ENCODE measurements around the gene NELFE. TPM values are rescaled to one million over a fixed set of nuclear protein-coding genes. Genes with fewer than 3 reads are reported as not detected.
"Not testable (repeated sequence)": the region's sequence is repeated elsewhere in the genome, so short reads cannot be mapped to it uniquely, and the experiment has no call there.

NELFE gene
- total RNA-seq, 2 experiments from 2014 or later = 87.1 to 89.0 TPM

- H3K27ac Mint-ChIP-seq, POLR2A ChIA-PET, CTCF ChIA-PET: not testable (repeated sequence)
Measured at GRCh38 chr6:31908255-31908654, 50.5 kb downstream of the NELFE start.

GRCh38 chr6:31907158-31907813 is 51.5 kb downstream of the NELFE start:
- Mint-ChIP-seq H3K27ac (no peak overlapping the region), H3K4me3 (no peak overlapping the region), H3K27me3 (peaks cover 5% of the 10 kb centered on the region), H3K36me3 (no peaks in the 10 kb centered on the region), H3K4me1 (ENCODE audit: low read depth) (peaks cover 20% of the 10 kb centered on the region), H3K9me3 (no peaks in the 10 kb centered on the region)
- DNase-seq = no peak
- CTCF ChIA-PET = interaction anchor here (0.6 kb wide), 1 partner anchor 229 kb away, joined by 4 read pairs; no protein-coding TSS in a partner anchor
- POLR2A ChIA-PET = no interaction called here
- intact Hi-C loops (cut with micrococcal nuclease) = no loop called here

More at GRCh38 chr6:31908255-31908654, 50.5 kb downstream of the NELFE start:
- H3K9me3 Mint-ChIP-seq; intact Hi-C loops (cut with micrococcal nuclease); H3K4me3 Mint-ChIP-seq; DNase-seq; H3K27me3 Mint-ChIP-seq; H3K36me3 Mint-ChIP-seq: not testable (repeated sequence)
- H3K4me1 Mint-ChIP-seq (ENCODE audit: low read depth) = peaks cover 12% of the 10 kb centered on the region

- H3K27me3 Mint-ChIP-seq; intact Hi-C loops (cut with micrococcal nuclease); H3K27ac Mint-ChIP-seq; DNase-seq; H3K9me3 Mint-ChIP-seq; POLR2A ChIA-PET; H3K4me3 Mint-ChIP-seq; H3K36me3 Mint-ChIP-seq: not testable (repeated sequence)
- CTCF ChIA-PET = interaction anchor here (0.6 kb wide), 1 partner anchor 228 kb away, joined by 4 read pairs; no protein-coding TSS in a partner anchor
- peaks cover 20% of the 10 kb centered on the region for H3K4me1 Mint-ChIP-seq (ENCODE audit: low read depth)
Measured at GRCh38 chr6:31906727-31907126, 52.0 kb downstream of the NELFE start.

GRCh38 chr6:31906122-31906521 is 52.6 kb downstream of the NELFE start:
- ChIA-PET CTCF (interaction anchor here (2.2 kb wide), 1 partner anchor 46 kb away, joined by 7 read pairs; no protein-coding TSS in a partner anchor), POLR2A (no interaction called here)
- Mint-ChIP-seq H3K4me1 (ENCODE audit: low read depth) (peaks cover 18% of the 10 kb centered on the region), H3K9me3 (no peaks in the 10 kb centered on the region), H3K27me3 (peaks cover 5% of the 10 kb centered on the region), H3K4me3 (no peak overlapping the region), H3K36me3 (no peaks in the 10 kb centered on the region), H3K27ac (no peak overlapping the region)
- intact Hi-C loops (cut with micrococcal nuclease) = no loop called here
- no peak for DNase-seq

- no peak for DNase-seq
- H3K36me3 Mint-ChIP-seq = no peaks in the 10 kb centered on the region
- intact Hi-C loops (cut with micrococcal nuclease) = no loop called here
- H3K4me1 Mint-ChIP-seq (ENCODE audit: low read depth) = peaks cover 16% of the 10 kb centered on the region
- no peaks in the 10 kb centered on the region for H3K9me3 Mint-ChIP-seq
- ChIA-PET CTCF (interaction anchor here (2.2 kb wide), 1 partner anchor 47 kb away, joined by 7 read pairs; no protein-coding TSS in a partner anchor), POLR2A (no interaction called here)
- H3K27ac Mint-ChIP-seq = no peak overlapping the region
- no peak overlapping the region for H3K4me3 Mint-ChIP-seq
- H3K27me3 Mint-ChIP-seq = peaks cover 5% of the 10 kb centered on the region
Measured at GRCh38 chr6:31905041-31905440, 53.7 kb downstream of the NELFE start.

GRCh38 chr6:31903957-31904356 is 54.8 kb downstream of the NELFE start:
- H3K9me3 Mint-ChIP-seq = no peaks in the 10 kb centered on the region
- H3K4me3 Mint-ChIP-seq = no peak overlapping the region
- H3K36me3 Mint-ChIP-seq = no peaks in the 10 kb centered on the region
- POLR2A ChIA-PET = no interaction called here
- H3K27ac Mint-ChIP-seq = no peak overlapping the region
- peaks cover 5% of the 10 kb centered on the region for H3K27me3 Mint-ChIP-seq
- intact Hi-C loops (cut with micrococcal nuclease) = no loop called here
- CTCF ChIA-PET = interaction anchor here (1.2 to 2.2 kb wide), 2 partner anchors 9 to 49 kb away, joined by 3 to 7 read pairs; no protein-coding TSS in a partner anchor
- no peak for DNase-seq
- peaks cover 26% of the 10 kb centered on the region for H3K4me1 Mint-ChIP-seq (ENCODE audit: low read depth)

Small RNAs within 50 kb of the gene (microRNA-seq; reads per million reads assigned to microRNA genes)
- gene MIR1236 (ENCODE audit: borderline microRNAs expressed, borderline number of aligned reads, borderline replicate concordance) = 1.2 reads per million

Other genes with a start within 250 kb of the NELFE start
- not detected for gene LY6G6D, start 243.6 kb downstream of the NELFE start, total RNA-seq
- gene LY6G6C, start 237.2 kb downstream of the NELFE start, total RNA-seq = not detected
- gene MPIG6B, start 235.6 kb downstream of the NELFE start, total RNA-seq = not detected
- 1 to 10 TPM; 6.2 to 6.6 TPM for gene DDAH2, start 229.7 kb downstream of the NELFE start, total RNA-seq
- gene CLIC1, start 222.4 kb downstream of the NELFE start, total RNA-seq = 100 to 1,000 TPM; 430 to 442 TPM
- gene MSH5, start 219.0 kb downstream of the NELFE start, total RNA-seq = 10 to 100 TPM; 80.9 to 83.8 TPM
- gene SAPCD1, start 196.3 kb downstream of the NELFE start, total RNA-seq = 10 to 100 TPM; 11.3 to 13.2 TPM
- 1 to 10 TPM; 2.0 to 2.1 TPM for gene VWA7, start 181.6 kb downstream of the NELFE start, total RNA-seq
- 100 to 1,000 TPM; 141 to 153 TPM for gene VARS1, start 163.2 kb downstream of the NELFE start, total RNA-seq
- 100 to 1,000 TPM; 142 to 143 TPM for gene LSM2, start 152.0 kb downstream of the NELFE start, total RNA-seq
- gene HSPA1L, start 143.7 kb downstream of the NELFE start, total RNA-seq = 1 to 10 TPM; 2.0 TPM
- gene HSPA1A, start 143.4 kb downstream of the NELFE start, total RNA-seq = 10 to 100 TPM; 68.5 to 69.9 TPM
- 10 to 100 TPM; 59.5 to 62.3 TPM for gene HSPA1B, start 131.2 kb downstream of the NELFE start, total RNA-seq
- gene NEU1, start 96.2 kb downstream of the NELFE start, total RNA-seq = 10 to 100 TPM; 13.0 to 13.4 TPM
- under 1 TPM in 1 of 2 experiments, not detected in 1; 0.17 TPM for gene SLC44A4, start 80.0 kb downstream of the NELFE start, total RNA-seq
- 10 to 100 TPM; 45.5 to 46.0 TPM for gene EHMT2, start 61.3 kb downstream of the NELFE start, total RNA-seq
- 1 to 10 TPM; 1.8 to 2.0 TPM for gene ZBTB12, start 56.9 kb downstream of the NELFE start, total RNA-seq
- gene C2, start 31.3 kb downstream of the NELFE start, total RNA-seq = 1 to 10 TPM in 1 of 2 experiments, under 1 TPM in 1; 0.97 to 1.0 TPM
- gene CFB, start 12.9 kb downstream of the NELFE start, total RNA-seq = under 1 TPM; 0.76 to 0.82 TPM
- 100 to 1,000 TPM in 1 of 2 experiments, 10 to 100 TPM in 1; 95.7 to 101 TPM for gene SKIC2, start 204 bp upstream of the NELFE start, total RNA-seq
- gene DXO, start 13.2 kb upstream of the NELFE start, total RNA-seq = 10 to 100 TPM; 10.8 to 12.3 TPM
- gene C4A, start 23.1 kb upstream of the NELFE start, total RNA-seq = 1 to 10 TPM; 4.5 to 4.8 TPM
- gene C4B, start 55.8 kb upstream of the NELFE start, total RNA-seq = 1 to 10 TPM; 3.1 to 5.5 TPM
- under 1 TPM in 1 of 2 experiments, not detected in 1; 0.24 TPM for gene CYP21A2, start 79.4 kb upstream of the NELFE start, total RNA-seq
- gene TNXB, start 150.4 kb upstream of the NELFE start, total RNA-seq = 1 to 10 TPM; 5.2 to 5.8 TPM
- 10 to 100 TPM; 67.4 to 80.9 TPM for gene ATF6B, start 169.3 kb upstream of the NELFE start, total RNA-seq
- gene FKBPL, start 171.3 kb upstream of the NELFE start, total RNA-seq = 1 to 10 TPM; 7.0 to 7.8 TPM
- gene PRRT1, start 193.0 kb upstream of the NELFE start, total RNA-seq = under 1 TPM; 0.33 to 0.36 TPM
- gene PPT2, start 195.2 kb upstream of the NELFE start, total RNA-seq = 1 to 10 TPM; 9.5 to 9.9 TPM
- gene EGFL8, start 205.6 kb upstream of the NELFE start, total RNA-seq = 1 to 10 TPM; 6.5 to 7.1 TPM
- 10 to 100 TPM; 34.0 to 34.8 TPM for gene AGPAT1, start 217.1 kb upstream of the NELFE start, total RNA-seq
- gene RNF5, start 219.4 kb upstream of the NELFE start, total RNA-seq = 10 to 100 TPM; 60.8 to 63.8 TPM
- 10 to 100 TPM; 16.5 to 23.5 TPM for gene AGER, start 225.3 kb upstream of the NELFE start, total RNA-seq
- 10 to 100 TPM; 63.4 to 65.9 TPM for gene PBX2, start 231.2 kb upstream of the NELFE start, total RNA-seq
- gene GPSM3, start 233.7 kb upstream of the NELFE start, total RNA-seq = 100 to 1,000 TPM; 117 to 118 TPM